GM12875 (cell line): ENCODE results near the gene QSOX1.

Source experiments
- H3K4me3 ChIP-seq: one replicate; pipeline ENCODE4 v1.5.1; 2011; ENCODE audit warnings: low read depth, low read length, control low read depth
- TF ChIP-seq, protein P1 (sequence below): IDR thresholded peaks from 2 replicates; pipeline ENCODE4 v1.5.1; 2011; ENCODE audit warnings: low read depth, mild to moderate bottlenecking, control low read depth, inconsistent platforms, low read length, moderate library complexity, borderline replicate concordance; ENCODE audit not compliant: insufficient read depth

The QSOX1 gene

DNA sequence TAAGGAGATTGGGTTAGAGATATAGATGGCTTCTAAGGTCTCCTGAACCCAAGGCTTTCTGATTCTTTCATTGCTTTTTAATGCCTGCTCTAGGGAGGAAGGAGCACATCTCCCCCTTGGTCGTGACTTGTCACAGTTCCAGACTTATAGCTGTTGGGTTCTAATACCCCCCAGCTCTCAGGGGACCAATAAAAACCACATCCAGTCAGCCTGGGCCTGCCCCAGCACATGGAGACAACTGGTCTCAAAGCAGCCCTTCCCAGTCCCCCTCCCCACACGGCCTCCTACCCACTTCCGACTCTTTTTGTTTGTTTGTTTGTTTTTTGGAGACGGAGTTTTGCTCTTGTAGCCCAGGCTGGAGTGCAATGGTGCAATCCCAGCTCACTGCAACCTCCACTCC lies 23.3 kb downstream of the QSOX1 start:
- TF ChIP-seq, protein P1, sequence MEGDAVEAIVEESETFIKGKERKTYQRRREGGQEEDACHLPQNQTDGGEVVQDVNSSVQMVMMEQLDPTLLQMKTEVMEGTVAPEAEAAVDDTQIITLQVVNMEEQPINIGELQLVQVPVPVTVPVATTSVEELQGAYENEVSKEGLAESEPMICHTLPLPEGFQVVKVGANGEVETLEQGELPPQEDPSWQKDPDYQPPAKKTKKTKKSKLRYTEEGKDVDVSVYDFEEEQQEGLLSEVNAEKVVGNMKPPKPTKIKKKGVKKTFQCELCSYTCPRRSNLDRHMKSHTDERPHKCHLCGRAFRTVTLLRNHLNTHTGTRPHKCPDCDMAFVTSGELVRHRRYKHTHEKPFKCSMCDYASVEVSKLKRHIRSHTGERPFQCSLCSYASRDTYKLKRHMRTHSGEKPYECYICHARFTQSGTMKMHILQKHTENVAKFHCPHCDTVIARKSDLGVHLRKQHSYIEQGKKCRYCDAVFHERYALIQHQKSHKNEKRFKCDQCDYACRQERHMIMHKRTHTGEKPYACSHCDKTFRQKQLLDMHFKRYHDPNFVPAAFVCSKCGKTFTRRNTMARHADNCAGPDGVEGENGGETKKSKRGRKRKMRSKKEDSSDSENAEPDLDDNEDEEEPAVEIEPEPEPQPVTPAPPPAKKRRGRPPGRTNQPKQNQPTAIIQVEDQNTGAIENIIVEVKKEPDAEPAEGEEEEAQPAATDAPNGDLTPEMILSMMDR = no peak
- no peak overlapping the region for H3K4me3 ChIP-seq

DNA sequence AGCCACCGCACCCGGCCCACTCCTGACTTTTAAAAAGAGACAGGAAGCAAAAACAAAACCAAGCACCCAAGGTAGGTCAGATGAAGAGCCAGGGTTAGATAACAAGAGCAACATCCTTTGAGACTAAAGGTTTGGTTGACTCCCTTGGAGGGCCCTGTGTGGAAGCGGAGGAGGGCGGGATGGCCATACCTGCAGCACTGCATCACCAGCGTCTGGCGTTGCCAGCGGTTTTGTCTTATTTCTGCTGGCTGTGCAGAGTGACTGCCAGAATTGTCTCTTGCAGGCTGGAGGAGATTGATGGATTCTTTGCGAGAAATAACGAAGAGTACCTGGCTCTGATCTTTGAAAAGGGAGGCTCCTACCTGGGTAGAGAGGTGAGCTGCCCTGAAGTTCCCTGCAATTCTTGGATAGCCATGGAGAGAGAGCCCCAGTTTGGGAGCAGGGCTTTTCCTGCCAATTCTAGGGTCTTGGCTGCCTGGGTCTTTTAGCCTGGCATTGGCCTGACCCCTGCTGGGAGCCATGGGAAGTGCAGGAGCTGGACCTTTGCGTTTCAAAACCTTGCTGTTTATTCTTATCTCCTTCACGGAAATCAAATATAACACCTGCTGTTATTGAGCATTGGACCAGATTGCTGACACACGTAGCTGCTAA lies 24.0 kb downstream of the QSOX1 start:
- H3K4me3 ChIP-seq = no peak overlapping the region
- TF ChIP-seq, protein P1 = peak; percentile 96

DNA sequence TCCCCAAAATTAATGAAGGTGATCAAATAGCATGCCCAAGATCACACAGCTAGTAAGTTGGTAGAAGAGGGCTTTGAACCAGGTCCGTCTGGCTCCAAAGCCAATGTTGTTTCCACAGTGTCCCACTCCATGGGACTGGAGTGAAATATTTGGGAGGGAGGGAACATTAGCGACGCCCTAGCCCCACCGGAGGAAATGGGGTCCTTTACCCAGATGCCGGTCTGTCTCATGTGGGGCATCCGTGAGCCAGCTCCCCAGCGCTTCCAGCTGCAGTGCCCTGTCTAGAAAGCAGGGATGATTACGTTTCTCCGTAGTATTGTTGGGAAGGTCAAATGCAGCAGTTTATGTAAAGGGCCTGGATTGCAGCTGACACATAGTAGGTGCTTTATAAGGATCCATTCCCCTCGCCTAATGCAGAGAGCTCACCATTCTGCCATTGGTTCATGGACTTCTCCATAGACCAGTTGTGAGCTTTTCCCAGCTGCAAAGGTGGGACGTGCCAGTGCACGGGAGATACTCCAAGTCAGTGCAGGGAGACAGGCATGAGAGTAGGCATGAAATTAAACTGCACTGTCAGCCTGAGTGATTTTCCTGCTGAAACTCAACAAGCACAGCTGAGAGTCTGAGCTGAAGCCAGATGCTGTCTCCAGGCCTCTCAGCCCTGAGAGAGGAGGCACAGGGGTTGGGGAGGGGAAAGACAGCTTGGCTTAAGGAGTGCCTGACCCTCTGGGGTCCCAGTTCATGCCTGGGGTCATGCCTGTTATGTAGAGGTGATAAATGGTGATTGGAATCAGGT lies 24.7 kb downstream of the QSOX1 start:
- H3K4me3 ChIP-seq = no peak overlapping the region
- TF ChIP-seq, protein P1 = no peak

DNA sequence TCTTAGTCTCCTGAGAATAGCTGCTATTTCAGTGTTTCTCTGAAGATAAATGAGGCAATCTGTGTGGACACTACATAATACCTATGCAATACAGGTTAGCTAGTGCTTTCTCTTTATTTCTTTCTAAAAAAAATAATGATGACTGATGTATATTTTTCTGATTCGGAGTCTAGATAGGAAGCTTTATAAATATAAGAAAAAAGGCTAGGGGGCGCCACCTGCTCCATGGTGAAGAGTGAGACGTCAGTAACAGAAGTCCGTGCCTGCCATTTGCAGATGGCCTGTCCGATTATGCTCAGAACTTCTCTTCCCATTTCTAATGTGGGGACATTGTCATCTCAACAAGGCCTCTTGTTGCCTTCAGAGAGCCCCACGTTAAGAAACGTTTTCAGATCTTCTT lies 26.4 kb downstream of the QSOX1 start:
- no peak overlapping the region for H3K4me3 ChIP-seq
- TF ChIP-seq, protein P1 = no peak

- H3K4me3 ChIP-seq = no peak overlapping the region
These were observed 27.4 kb downstream of the QSOX1 start for GRCh38 chr1:180181996-180182642.

GRCh38 chr1:180182643-180183311 lies 28.1 kb downstream of the QSOX1 start:
- TF ChIP-seq, protein P1 = no peak

More at GRCh38 chr1:180181996-180182642, 27.4 kb downstream of the QSOX1 start:
- TF ChIP-seq, protein P1 = no peak

More at GRCh38 chr1:180182643-180183311, 28.1 kb downstream of the QSOX1 start:
- no peak overlapping the region for H3K4me3 ChIP-seq
